ENCODE measurements around the gene NUDT9. TPM values are rescaled to one million over a fixed set of nuclear protein-coding genes. Genes with fewer than 3 reads are reported as not detected.
"Not testable (repeated sequence)": the region's sequence is repeated elsewhere in the genome, so short reads cannot be mapped to it uniquely, and the experiment has no call there.

Gene NUDT9
- total RNA-seq, 4 donors from 2014 or later, result 14.7 to 19.1 (median 17.1) TPM

GRCh38 chr4:87410157-87410556 is 12.2 kb upstream of the NUDT9 start:
- no peak for DNase-seq
- peaks cover 0 to 33% (median 0%) of the 10 kb centered on the region in 4 donors for H3K27me3 ChIP-seq
- intact Hi-C loops (cut with DNase I), result no loop called here
- H3K36me3 ChIP-seq, result no peaks in the 10 kb centered on the region
- 45 to 63% methylated on average over 2 of the region's 2 CpGs for WGBS, 2 donors
- H3K27ac ChIP-seq, result no peak overlapping the region
- H3K4me1 ChIP-seq, result peaks cover 0 to 18% (median 0%) of the 10 kb centered on the region in 3 donors
- TF ChIP-seq POLR2A (IDR thresholded peaks at IDR 0.05) (no peak), CTCF (IDR thresholded peaks at IDR 0.05) (no peak)
- no peaks in the 10 kb centered on the region for H3K9me3 ChIP-seq
- H3K4me3 ChIP-seq, result no peak overlapping the region

GRCh38 chr4:87410679-87411078 is 11.7 kb upstream of the NUDT9 start:
- no peak overlapping the region for H3K4me3 ChIP-seq
- WGBS, 2 donors, result 64 to 92% methylated on average over 2 of the region's 2 CpGs
- H3K9me3 ChIP-seq, result no peaks in the 10 kb centered on the region
- no peak for TF ChIP-seq CTCF (IDR thresholded peaks at IDR 0.05)
- no peak for TF ChIP-seq POLR2A (IDR thresholded peaks at IDR 0.05)
- no peaks in the 10 kb centered on the region for H3K36me3 ChIP-seq
- intact Hi-C loops (cut with DNase I), result no loop called here
- H3K27me3 ChIP-seq, result peaks cover 0 to 33% (median 0%) of the 10 kb centered on the region in 4 donors
- peaks cover 0 to 13% (median 0%) of the 10 kb centered on the region in 3 donors for H3K4me1 ChIP-seq
- no peak overlapping the region for H3K27ac ChIP-seq
- DNase-seq, result no peak

GRCh38 chr4:87414816-87415215 is 7.6 kb upstream of the NUDT9 start:
- no peak for DNase-seq
- no peak overlapping the region for H3K4me3 ChIP-seq
- intact Hi-C loops (cut with DNase I), result no loop called here
- H3K36me3 ChIP-seq, result no peaks in the 10 kb centered on the region
- no peak overlapping the region for H3K27ac ChIP-seq
- no peak for TF ChIP-seq POLR2A (IDR thresholded peaks at IDR 0.05)
- no peak for TF ChIP-seq CTCF (IDR thresholded peaks at IDR 0.05)
- H3K27me3 ChIP-seq, result peaks cover 0 to 17% (median 0%) of the 10 kb centered on the region in 4 donors
- no peaks in the 10 kb centered on the region for H3K9me3 ChIP-seq
- H3K4me1 ChIP-seq, result peaks cover 0 to 7% (median 0%) of the 10 kb centered on the region in 3 donors

GRCh38 chr4:87416965-87417364 is 5.4 kb upstream of the NUDT9 start:
- WGBS, 2 donors, result 73 to 77% methylated on average over 3 of the region's 3 CpGs
- peaks cover 0 to 14% (median 0%) of the 10 kb centered on the region in 4 donors for H3K27me3 ChIP-seq
- no peak overlapping the region for H3K27ac ChIP-seq
- H3K4me3 ChIP-seq, result no peak overlapping the region
- H3K4me1 ChIP-seq, result peaks cover 3 to 21% (median 8%) of the 10 kb centered on the region in 3 donors
- intact Hi-C loops (cut with DNase I), result no loop called here
- H3K9me3 ChIP-seq, result no peaks in the 10 kb centered on the region
- H3K36me3 ChIP-seq, result no peaks in the 10 kb centered on the region
- no peak for TF ChIP-seq POLR2A (IDR thresholded peaks at IDR 0.05)
- no peak for TF ChIP-seq CTCF (IDR thresholded peaks at IDR 0.05)
- no peak for DNase-seq

GRCh38 chr4:87418410-87418809 is 4.0 kb upstream of the NUDT9 start:
- H3K4me3 ChIP-seq; H3K27ac ChIP-seq; H3K36me3 ChIP-seq; H3K9me3 ChIP-seq; H3K27me3 ChIP-seq; DNase-seq; intact Hi-C loops (cut with DNase I): not testable (repeated sequence)
- H3K4me1 ChIP-seq, result peaks cover 5 to 29% (median 8%) of the 10 kb centered on the region in 3 donors
- WGBS, 2 donors, result 90% methylated on average over 4 of the region's 4 CpGs

Measured in esophagus squamous epithelium (tissue), 5 donors.